Transverse colon (tissue), 3 donors: Measurements from ENCODE around the gene RIN3.

ENCODE experiments used
- CTCF ChIP-seq, 5 experiments: fragments of 200-600 bp in 3 of 5; fragments of 450-650 bp in 2 of 5; sonication (generic) in 3 of 5; IDR thresholded peaks; 1 replicate in 2 of 5; 2 replicates in 3 of 5; pipeline ENCODE4 v1.5.1; 2016 to 2017; ENCODE audit warnings: antibody characterized with exemption in 5 of 5, inconsistent platforms in 3 of 5, mild to moderate bottlenecking in 2 of 5, moderate library complexity in 1 of 5
- POLR2A ChIP-seq: fragments of 450-650 bp; IDR thresholded peaks from one replicate; pipeline ENCODE4 v1.6.1; 2016; ENCODE audit warnings: antibody characterized with exemption, mild to moderate bottlenecking, moderate library complexity

GRCh38 chr14:92719890-92720323, 206.3 kb downstream of the RIN3 start:
- TF ChIP-seq CTCF (IDR thresholded peaks at IDR 0.05) (no peak), POLR2A (no peak)
